K562 (cell line): ENCODE data around the gene ELMO1. TPM values are rescaled to one million over a fixed set of nuclear protein-coding genes. Genes with fewer than 3 reads are reported as not detected.

ENCODE experiments used
- BRCA1 ChIP-seq, 2 experiments: fragments of 450-650 bp in 1 of 2; sonication (generic) in 1 of 2; formaldehyde crosslinking in 1 of 2; IDR thresholded peaks; 2 replicates each; pipeline versions ENCODE4 v1.5.0 to v1.6.1; 2017 to 2020; ENCODE audit warnings: mild to moderate bottlenecking in 1 of 2, missing genetic modification reagents in 1 of 2
- MGA ChIP-seq: fragments of 450-650 bp; IDR thresholded peaks from 2 replicates; pipeline ENCODE4 v1.6.1; 2016; ENCODE audit warnings: mild to moderate bottlenecking, moderate library complexity
- MNT ChIP-seq, 2 experiments: fragments of 450-650 bp; conservative IDR thresholded peaks; 2 replicates each; pipeline ENCODE4 v1.6.1; 2017; ENCODE audit warnings: mild to moderate bottlenecking in 2 of 2, moderate library complexity in 2 of 2
- MTA3 ChIP-seq: fragments of 450-650 bp; formaldehyde crosslinking; IDR thresholded peaks from 2 replicates; pipeline ENCODE4 v1.6.1; 2017; ENCODE audit warnings: mild to moderate bottlenecking, borderline replicate concordance
- NFRKB ChIP-seq: fragments of 450-650 bp; IDR thresholded peaks from 2 replicates; pipeline ENCODE4 v1.6.1; 2016; ENCODE audit warnings: low read depth
- polyA plus RNA-seq, 8 experiments: library from polyadenylated mRNA; depleted of rRNA in 4 of 8; stranded (reverse) in 5 of 8; unstranded in 3 of 8; fragments of >200 nt; fragmentation: Nextera tagmentation in 2 of 8; fragmentation: Illumina TruSeq in 1 of 8; extraction: Ambion mirVana in 2 of 8; extraction: Trizol in 1 of 8; gene quantifications; 2 replicates each; pipeline versions ENCODE4 v1.2.1 to v1.2.3, GENCODE V29; 2011 to 2014; ENCODE audit warnings: inconsistent platforms in 1 of 8, missing spikeins in 1 of 8
- total RNA-seq, 7 experiments: library from RNA; depleted of rRNA in 6 of 7; stranded (reverse); fragments of >200 nt in 6 of 7; fragmentation: Illumina TruSeq in 2 of 7; extraction: Trizol in 2 of 7; gene quantifications; 2 replicates each; pipeline versions ENCODE4 v1.2.1 to v1.2.3, GENCODE V29; 2011 to 2021; ENCODE audit warnings: low replicate concordance in 1 of 7
- TF ChIP-seq, protein P1 (sequence below): fragments of 250-450 bp; sonication (Bioruptor Pico); IDR thresholded peaks from 2 replicates; pipeline ENCODE4 v1.8.0; 2022; ENCODE audit warnings: inconsistent platforms

Gene ELMO1
- total and polyA plus RNA-seq, 9 of the 15 experiments (the other 6 are each of a cell fraction or from before 2014, with no cell fraction given): 0.36 to 7.2 (median 3.6) TPM

DNA sequence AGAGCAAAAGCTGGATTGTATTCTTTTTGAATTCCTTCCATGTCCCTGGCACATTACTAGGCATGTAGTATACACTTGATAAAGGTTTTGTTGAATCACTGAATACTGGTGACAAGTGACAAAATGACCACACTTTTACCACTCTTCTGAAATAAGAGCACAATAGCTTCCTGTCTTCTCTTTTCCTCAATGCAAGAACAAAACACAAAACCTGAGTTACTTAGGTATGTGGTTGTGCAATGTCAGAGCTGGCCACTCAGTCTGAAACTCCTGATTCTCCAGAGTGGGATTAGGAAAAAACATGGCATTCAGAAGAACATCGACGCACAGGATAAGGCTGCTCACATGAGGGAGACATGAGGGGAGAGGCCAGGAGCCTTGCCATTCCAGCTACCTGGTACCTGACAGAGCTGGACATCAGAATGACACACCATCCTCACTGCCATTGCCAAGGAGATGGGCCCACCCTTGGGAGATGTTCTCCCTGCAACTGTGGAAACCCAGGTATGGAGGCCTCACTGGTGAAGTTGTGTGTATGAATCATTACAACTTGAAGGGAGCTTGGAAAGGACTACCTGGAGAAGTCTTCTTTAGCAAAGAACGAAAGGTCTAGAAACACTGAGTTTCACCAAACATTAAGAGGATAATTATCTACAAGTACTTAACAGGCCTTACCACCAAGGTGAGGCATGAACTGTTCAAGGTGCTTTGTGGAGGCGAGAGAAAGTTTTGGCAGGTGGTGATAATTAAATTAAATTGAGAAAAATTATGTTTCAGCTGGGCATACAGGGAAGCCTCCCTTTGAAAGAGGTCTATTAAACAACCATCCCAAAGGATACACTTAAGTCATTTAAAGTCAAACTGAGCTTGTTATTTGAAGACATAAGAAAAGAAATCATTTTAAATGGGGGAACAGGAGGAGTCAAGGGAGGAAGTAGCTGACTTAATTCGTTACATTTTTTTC, 477.8 kb downstream of the ELMO1 start (continued):
- TF ChIP-seq MGA: no peak
- TF ChIP-seq, protein P1, sequence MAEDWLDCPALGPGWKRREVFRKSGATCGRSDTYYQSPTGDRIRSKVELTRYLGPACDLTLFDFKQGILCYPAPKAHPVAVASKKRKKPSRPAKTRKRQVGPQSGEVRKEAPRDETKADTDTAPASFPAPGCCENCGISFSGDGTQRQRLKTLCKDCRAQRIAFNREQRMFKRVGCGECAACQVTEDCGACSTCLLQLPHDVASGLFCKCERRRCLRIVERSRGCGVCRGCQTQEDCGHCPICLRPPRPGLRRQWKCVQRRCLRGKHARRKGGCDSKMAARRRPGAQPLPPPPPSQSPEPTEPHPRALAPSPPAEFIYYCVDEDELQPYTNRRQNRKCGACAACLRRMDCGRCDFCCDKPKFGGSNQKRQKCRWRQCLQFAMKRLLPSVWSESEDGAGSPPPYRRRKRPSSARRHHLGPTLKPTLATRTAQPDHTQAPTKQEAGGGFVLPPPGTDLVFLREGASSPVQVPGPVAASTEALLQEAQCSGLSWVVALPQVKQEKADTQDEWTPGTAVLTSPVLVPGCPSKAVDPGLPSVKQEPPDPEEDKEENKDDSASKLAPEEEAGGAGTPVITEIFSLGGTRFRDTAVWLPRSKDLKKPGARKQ (CRISPR knock-in tag): no peak
- TF ChIP-seq BRCA1 (IDR thresholded peaks at IDR 0.05): no peak
- TF ChIP-seq BRCA1 (CRISPR knock-in tag; IDR thresholded peaks at IDR 0.05): no peak
- no peak for TF ChIP-seq MTA3
- TF ChIP-seq NFRKB: no peak
- TF ChIP-seq MNT (conservative IDR thresholded peaks at IDR 0.05): no peak
